ENCODE results near the gene CCN6.

The CCN6 gene

GRCh38 chr6:112062966-112063365 lies 9.1 kb downstream of the CCN6 start (continued):
- TF ChIP-seq ZSCAN23 (tag by site-specific recombination; IDR thresholded peaks at IDR 0.05) (no peak), GLIS2 (tag by site-specific recombination; IDR thresholded peaks at IDR 0.05) (no peak), ZNF645 (tag by site-specific recombination; IDR thresholded peaks at IDR 0.05) (no peak), ZNF138 (tag by site-specific recombination; IDR thresholded peaks at IDR 0.05; ENCODE audit: borderline replicate concordance) (no peak), ZNF449 (tag by site-specific recombination; IDR thresholded peaks at IDR 0.05) (no peak), ZNF248 (tag by site-specific recombination; IDR thresholded peaks at IDR 0.05) (no peak)

DNA sequence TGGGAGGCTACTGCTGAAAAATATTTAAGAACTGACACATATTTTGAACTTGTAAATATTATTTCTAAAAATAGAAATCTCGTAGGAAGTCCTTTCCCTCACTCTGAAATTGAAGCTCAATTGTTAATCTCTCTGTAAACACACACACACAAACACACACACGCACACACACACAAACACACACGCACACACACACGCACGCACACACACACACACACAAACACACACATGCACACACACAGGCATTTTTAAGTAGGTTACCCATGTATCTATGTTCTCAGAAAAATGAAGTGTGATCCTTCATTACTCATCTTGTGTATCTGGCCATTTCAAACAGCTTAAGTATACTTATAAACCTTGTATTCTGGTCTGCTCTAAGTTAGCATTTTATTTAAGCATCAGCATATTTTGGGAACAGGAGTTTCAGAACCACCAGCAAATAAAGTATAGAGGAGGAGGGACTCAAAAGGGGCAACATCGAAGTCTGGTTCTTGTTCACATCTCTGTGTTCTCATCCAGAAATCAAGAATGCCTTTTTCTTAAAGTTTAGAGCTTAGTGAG lies 11.6 kb downstream of the CCN6 start:
- CTCF ChIA-PET, result interaction anchor here (0.6 to 1.6 kb wide), 6 partner anchors 9 to 331 kb away, joined by 3 to 4 read pairs (median 3); no protein-coding TSS in a partner anchor
- Histone ChIP-seq H3K36me3 (ENCODE audit: control insufficient read depth in 2 of 2, insufficient read depth in 1 of 2, low read length in 2 of 2) (peaks cover 7 to 11% of the 10 kb centered on the region in 2 experiments; a peak in 2 of 3 replicates), H3K27ac (ENCODE audit: extremely low read depth, low read depth, low read length) (no peak overlapping the region), H3K9me3 (ENCODE audit: control insufficient read depth, insufficient read depth, low read depth, low read length) (no peaks in the 10 kb centered on the region), H3K4me1 (ENCODE audit: control insufficient read depth, insufficient read depth, low read length) (no peaks in the 10 kb centered on the region), H3K4me3 (ENCODE audit: low read depth, low read length) (no peak overlapping the region)
- POLR2A ChIA-PET, result no interaction called here
- no peak for TF ChIP-seq ZNF292 (tag by site-specific recombination; IDR thresholded peaks at IDR 0.05; ENCODE audit: borderline replicate concordance, low read depth)
- TF ChIP-seq ZSCAN4 (tag by site-specific recombination; IDR thresholded peaks at IDR 0.05), result peak; percentile 99

DNA sequence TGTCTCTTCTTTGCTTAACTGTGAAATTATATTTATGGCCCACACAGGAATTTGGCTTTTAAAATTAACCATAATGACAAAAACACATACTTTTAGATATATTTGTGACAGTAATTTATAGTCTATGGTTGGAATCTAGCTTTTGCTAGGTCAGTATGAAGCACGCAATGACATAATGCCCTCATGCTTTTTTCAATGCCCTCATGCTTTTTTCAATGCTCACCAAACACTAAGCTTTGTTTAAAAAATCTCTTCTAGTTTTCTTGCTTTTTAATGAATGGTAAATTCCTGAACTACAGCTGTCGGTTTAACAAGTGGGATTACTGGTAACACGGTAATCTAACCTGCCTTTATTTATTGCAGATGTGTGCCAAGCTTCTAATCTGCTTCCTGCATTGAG lies 12.7 kb downstream of the CCN6 start:
- TF ChIP-seq ZNF747 (tag by site-specific recombination; IDR thresholded peaks at IDR 0.05) (no peak), ZNF692 (tag by site-specific recombination; IDR thresholded peaks at IDR 0.05) (no peak), ZSCAN23 (tag by site-specific recombination; IDR thresholded peaks at IDR 0.05) (no peak), ZNF133 (tag by site-specific recombination; IDR thresholded peaks at IDR 0.05) (no peak), ZNF561 (tag by site-specific recombination; IDR thresholded peaks at IDR 0.05; ENCODE audit: borderline replicate concordance) (no peak), ZNF521 (tag by site-specific recombination; IDR thresholded peaks at IDR 0.05) (no peak)
- TF ChIP-seq, protein P1, sequence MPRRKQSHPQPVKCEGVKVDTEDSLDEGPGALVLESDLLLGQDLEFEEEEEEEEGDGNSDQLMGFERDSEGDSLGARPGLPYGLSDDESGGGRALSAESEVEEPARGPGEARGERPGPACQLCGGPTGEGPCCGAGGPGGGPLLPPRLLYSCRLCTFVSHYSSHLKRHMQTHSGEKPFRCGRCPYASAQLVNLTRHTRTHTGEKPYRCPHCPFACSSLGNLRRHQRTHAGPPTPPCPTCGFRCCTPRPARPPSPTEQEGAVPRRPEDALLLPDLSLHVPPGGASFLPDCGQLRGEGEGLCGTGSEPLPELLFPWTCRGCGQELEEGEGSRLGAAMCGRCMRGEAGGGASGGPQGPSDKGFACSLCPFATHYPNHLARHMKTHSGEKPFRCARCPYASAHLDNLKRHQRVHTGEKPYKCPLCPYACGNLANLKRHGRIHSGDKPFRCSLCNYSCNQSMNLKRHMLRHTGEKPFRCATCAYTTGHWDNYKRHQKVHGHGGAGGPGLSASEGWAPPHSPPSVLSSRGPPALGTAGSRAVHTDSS (tag by site-specific recombination; IDR thresholded peaks at IDR 0.05), result no peak
- ChIA-PET POLR2A (no interaction called here), CTCF (interaction anchor here (1.0 to 1.6 kb wide), 2 partner anchors 8 to 16 kb away, joined by 3 to 5 read pairs; no protein-coding TSS in a partner anchor)
- Histone ChIP-seq H3K4me1 (ENCODE audit: control insufficient read depth, insufficient read depth, low read length) (no peaks in the 10 kb centered on the region), H3K27ac (ENCODE audit: extremely low read depth, low read depth, low read length) (no peak overlapping the region), H3K4me3 (ENCODE audit: low read depth, low read length) (no peak overlapping the region), H3K36me3 (ENCODE audit: control insufficient read depth in 2 of 2, insufficient read depth in 1 of 2, low read length in 2 of 2) (peaks cover 9 to 17% of the 10 kb centered on the region in 2 experiments), H3K9me3 (ENCODE audit: control insufficient read depth, insufficient read depth, low read depth, low read length) (no peaks in the 10 kb centered on the region)

All from HEK293 (cell line).